ENCODE measurements around the gene PACSIN1.

The PACSIN1 gene

DNA sequence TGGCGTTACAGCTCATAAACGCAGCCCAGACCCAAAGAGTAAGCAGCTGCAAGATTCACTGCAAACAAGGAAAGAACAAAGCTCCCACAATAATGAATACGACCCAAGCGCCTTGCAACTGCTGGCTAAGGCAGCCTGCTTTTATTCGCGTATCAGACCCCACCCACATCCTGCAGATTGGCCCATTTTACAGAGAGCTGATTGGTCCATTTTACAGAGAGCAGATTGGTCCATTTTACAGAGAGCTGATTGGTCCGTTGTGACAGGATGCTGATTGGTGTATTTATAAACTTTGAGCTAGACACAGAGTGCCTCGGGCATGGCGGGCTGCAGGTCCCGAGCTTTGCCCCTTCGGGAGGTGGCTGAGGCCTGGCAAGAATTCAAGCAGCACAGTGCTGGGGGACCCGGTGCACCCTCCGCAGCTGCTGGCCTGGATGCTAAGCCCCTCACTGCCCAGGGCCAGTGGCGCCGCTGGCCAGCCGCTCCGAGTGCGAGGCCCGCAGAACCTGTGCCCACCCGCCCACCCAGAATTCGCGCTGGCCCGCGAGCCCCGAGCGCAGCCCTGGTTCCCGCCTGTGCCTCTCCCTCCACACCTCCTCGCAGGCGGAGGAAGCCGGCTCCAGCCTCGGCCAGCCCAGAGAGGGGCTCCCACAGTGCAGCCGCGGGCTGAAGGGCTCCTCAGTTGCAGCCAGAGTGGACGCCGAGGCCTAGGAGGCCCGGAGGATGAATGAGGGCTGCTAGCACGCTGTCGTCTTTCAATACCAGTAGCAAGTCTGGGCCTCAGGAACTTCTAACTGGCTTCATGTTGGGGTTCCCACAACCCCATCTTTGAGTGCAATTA is 28.9 kb upstream of the PACSIN1 start:
- no peak for ATAC-seq
- TF ChIP-seq CSDC2 (CRISPR knock-in tag; IDR thresholded peaks at IDR 0.05) (no peak), GLIS3 (CRISPR knock-in tag; IDR thresholded peaks at IDR 0.05) (no peak), SNAI2 (CRISPR knock-in tag; IDR thresholded peaks at IDR 0.05) (no peak), ZNF8 (CRISPR knock-in tag; IDR thresholded peaks at IDR 0.05) (no peak), ISL1 (CRISPR knock-in tag; IDR thresholded peaks at IDR 0.05) (no peak), RARB (CRISPR knock-in tag; IDR thresholded peaks at IDR 0.05) (no peak), ESRRG (CRISPR knock-in tag; IDR thresholded peaks at IDR 0.05) (no peak), BACH2 (CRISPR knock-in tag; IDR thresholded peaks at IDR 0.05; ENCODE audit: borderline replicate concordance) (no peak), TOX (CRISPR knock-in tag; IDR thresholded peaks at IDR 0.05; ENCODE audit: borderline replicate concordance) (no peak), ZFP3 (CRISPR knock-in tag; IDR thresholded peaks at IDR 0.05) (no peak), ZNF70 (CRISPR knock-in tag; IDR thresholded peaks at IDR 0.05) (no peak)
- TF ChIP-seq, protein P1, sequence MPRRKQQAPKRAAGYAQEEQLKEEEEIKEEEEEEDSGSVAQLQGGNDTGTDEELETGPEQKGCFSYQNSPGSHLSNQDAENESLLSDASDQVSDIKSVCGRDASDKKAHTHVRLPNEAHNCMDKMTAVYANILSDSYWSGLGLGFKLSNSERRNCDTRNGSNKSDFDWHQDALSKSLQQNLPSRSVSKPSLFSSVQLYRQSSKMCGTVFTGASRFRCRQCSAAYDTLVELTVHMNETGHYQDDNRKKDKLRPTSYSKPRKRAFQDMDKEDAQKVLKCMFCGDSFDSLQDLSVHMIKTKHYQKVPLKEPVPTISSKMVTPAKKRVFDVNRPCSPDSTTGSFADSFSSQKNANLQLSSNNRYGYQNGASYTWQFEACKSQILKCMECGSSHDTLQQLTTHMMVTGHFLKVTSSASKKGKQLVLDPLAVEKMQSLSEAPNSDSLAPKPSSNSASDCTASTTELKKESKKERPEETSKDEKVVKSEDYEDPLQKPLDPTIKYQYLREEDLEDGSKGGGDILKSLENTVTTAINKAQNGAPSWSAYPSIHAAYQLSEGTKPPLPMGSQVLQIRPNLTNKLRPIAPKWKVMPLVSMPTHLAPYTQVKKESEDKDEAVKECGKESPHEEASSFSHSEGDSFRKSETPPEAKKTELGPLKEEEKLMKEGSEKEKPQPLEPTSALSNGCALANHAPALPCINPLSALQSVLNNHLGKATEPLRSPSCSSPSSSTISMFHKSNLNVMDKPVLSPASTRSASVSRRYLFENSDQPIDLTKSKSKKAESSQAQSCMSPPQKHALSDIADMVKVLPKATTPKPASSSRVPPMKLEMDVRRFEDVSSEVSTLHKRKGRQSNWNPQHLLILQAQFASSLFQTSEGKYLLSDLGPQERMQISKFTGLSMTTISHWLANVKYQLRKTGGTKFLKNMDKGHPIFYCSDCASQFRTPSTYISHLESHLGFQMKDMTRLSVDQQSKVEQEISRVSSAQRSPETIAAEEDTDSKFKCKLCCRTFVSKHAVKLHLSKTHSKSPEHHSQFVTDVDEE (CRISPR knock-in tag; IDR thresholded peaks at IDR 0.05): no peak
- TF ChIP-seq, protein P2, sequence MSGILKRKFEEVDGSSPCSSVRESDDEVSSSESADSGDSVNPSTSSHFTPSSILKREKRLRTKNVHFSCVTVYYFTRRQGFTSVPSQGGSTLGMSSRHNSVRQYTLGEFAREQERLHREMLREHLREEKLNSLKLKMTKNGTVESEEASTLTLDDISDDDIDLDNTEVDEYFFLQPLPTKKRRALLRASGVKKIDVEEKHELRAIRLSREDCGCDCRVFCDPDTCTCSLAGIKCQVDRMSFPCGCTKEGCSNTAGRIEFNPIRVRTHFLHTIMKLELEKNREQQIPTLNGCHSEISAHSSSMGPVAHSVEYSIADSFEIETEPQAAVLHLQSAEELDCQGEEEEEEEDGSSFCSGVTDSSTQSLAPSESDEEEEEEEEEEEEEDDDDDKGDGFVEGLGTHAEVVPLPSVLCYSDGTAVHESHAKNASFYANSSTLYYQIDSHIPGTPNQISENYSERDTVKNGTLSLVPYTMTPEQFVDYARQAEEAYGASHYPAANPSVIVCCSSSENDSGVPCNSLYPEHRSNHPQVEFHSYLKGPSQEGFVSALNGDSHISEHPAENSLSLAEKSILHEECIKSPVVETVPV (CRISPR knock-in tag; IDR thresholded peaks at IDR 0.05): no peak
- TF ChIP-seq, protein P3, sequence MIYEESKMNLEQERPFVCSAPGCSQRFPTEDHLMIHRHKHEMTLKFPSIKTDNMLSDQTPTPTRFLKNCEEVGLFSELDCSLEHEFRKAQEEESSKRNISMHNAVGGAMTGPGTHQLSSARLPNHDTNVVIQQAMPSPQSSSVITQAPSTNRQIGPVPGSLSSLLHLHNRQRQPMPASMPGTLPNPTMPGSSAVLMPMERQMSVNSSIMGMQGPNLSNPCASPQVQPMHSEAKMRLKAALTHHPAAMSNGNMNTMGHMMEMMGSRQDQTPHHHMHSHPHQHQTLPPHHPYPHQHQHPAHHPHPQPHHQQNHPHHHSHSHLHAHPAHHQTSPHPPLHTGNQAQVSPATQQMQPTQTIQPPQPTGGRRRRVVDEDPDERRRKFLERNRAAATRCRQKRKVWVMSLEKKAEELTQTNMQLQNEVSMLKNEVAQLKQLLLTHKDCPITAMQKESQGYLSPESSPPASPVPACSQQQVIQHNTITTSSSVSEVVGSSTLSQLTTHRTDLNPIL (CRISPR knock-in tag; IDR thresholded peaks at IDR 0.05; ENCODE audit: low read depth): no peak

DNA sequence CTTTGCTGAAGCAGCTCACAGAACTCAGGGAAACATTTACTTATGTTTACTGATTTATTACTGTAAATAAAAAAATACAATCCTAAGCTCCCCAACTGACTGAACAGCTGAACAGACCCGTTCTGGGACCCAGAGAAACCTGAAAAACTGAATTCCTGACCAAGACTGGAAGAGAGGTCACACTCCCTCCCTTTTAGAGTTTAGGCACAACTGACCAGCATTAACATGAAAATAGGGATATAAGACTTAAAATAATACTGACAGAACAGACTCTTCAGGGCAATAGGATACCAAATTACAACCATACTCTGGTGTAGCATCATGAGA is 28.3 kb upstream of the PACSIN1 start:
- TF ChIP-seq SNAI2 (CRISPR knock-in tag; IDR thresholded peaks at IDR 0.05) (no peak), PPARA (CRISPR knock-in tag; IDR thresholded peaks at IDR 0.05; ENCODE audit: borderline replicate concordance) (no peak), ARNTL (CRISPR knock-in tag; IDR thresholded peaks at IDR 0.05; ENCODE audit: borderline replicate concordance, low read depth) (no peak)
- ATAC-seq: no peak

DNA sequence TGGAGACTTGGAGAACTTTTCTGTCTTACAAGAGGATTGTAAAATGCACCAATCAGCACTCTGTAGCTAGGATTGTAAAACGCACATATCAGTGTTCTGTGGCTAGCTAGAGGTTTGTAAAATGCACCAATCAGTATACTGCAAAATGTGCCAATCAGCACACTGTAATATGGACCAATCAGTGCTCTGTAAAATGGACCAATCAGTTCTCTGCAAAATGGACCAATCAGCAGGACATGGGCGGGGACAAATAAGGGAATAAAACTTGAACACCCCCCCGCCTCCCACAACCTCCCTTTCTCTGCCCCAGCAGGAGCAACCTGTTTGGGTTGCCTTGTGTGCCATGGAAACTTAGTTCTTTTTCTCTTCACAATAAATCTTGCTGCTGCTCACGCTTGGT is 27.2 kb upstream of the PACSIN1 start:
- TF ChIP-seq ZFP30 (CRISPR knock-in tag; IDR thresholded peaks at IDR 0.05) (no peak), ESRRG (CRISPR knock-in tag; IDR thresholded peaks at IDR 0.05) (no peak), ZNF565 (CRISPR knock-in tag; conservative IDR thresholded peaks at IDR 0.05; ENCODE audit: low read depth) (no peak), ZNF8 (CRISPR knock-in tag; IDR thresholded peaks at IDR 0.05) (no peak), ZFP3 (CRISPR knock-in tag; IDR thresholded peaks at IDR 0.05) (no peak), ARNTL (CRISPR knock-in tag; IDR thresholded peaks at IDR 0.05; ENCODE audit: borderline replicate concordance, low read depth) (no peak), GLIS3 (CRISPR knock-in tag; IDR thresholded peaks at IDR 0.05) (no peak), OSR1 (CRISPR knock-in tag; IDR thresholded peaks at IDR 0.05) (no peak), ZC3H10 (CRISPR knock-in tag; IDR thresholded peaks at IDR 0.05) (no peak), CSDC2 (CRISPR knock-in tag; IDR thresholded peaks at IDR 0.05) (no peak), SNAI2 (CRISPR knock-in tag; IDR thresholded peaks at IDR 0.05) (no peak), ZNF70 (CRISPR knock-in tag; IDR thresholded peaks at IDR 0.05) (no peak), TOX (CRISPR knock-in tag; IDR thresholded peaks at IDR 0.05; ENCODE audit: borderline replicate concordance) (no peak), ISL1 (CRISPR knock-in tag; IDR thresholded peaks at IDR 0.05) (no peak)
- TF ChIP-seq, protein P2 (CRISPR knock-in tag; IDR thresholded peaks at IDR 0.05): no peak
- TF ChIP-seq, protein P4, sequence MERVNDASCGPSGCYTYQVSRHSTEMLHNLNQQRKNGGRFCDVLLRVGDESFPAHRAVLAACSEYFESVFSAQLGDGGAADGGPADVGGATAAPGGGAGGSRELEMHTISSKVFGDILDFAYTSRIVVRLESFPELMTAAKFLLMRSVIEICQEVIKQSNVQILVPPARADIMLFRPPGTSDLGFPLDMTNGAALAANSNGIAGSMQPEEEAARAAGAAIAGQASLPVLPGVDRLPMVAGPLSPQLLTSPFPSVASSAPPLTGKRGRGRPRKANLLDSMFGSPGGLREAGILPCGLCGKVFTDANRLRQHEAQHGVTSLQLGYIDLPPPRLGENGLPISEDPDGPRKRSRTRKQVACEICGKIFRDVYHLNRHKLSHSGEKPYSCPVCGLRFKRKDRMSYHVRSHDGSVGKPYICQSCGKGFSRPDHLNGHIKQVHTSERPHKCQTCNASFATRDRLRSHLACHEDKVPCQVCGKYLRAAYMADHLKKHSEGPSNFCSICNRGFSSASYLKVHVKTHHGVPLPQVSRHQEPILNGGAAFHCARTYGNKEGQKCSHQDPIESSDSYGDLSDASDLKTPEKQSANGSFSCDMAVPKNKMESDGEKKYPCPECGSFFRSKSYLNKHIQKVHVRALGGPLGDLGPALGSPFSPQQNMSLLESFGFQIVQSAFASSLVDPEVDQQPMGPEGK (CRISPR knock-in tag; IDR thresholded peaks at IDR 0.05; ENCODE audit: borderline replicate concordance): no peak
- no peak for ATAC-seq

Data from SK-N-SH treated with all-trans-retinoic acid at 6 μM for 48 hours (cell line).